Endothelial cell of umbilical vein (primary cell): ENCODE data around the gene MED12. TPM values are rescaled to one million over a fixed set of nuclear protein-coding genes. Genes with fewer than 3 reads are reported as not detected.

ENCODE experiments used
- BruUV-seq: library from RNA; stranded (reverse); fragments of 400-500 nt; replicated peaks from 2 replicates; lab custom pipeline; 2021; lab: Mats Ljungman, UMichigan
- CTCF ChIA-PET: fragments of 300-600, 350-600 bp; sonication (Branson Sonifier 250); formaldehyde crosslinking; loops from one replicate; lab custom pipeline; 2021; ENCODE audit warnings: antibody characterized with exemption, inconsistent platforms; lab: Charles Lee
- POLR2A ChIA-PET: fragments of 300-600, 350-600 bp; sonication (Branson Sonifier 250); formaldehyde crosslinking; loops from one replicate; lab custom pipeline; 2021; ENCODE audit warnings: antibody characterized with exemption, inconsistent platforms; lab: Charles Lee
- DNase-seq: peaks from one replicate; pipeline ENCODE4 v3.0.0-alpha.2; 2011; ENCODE audit warnings: low read depth, low spot score
- FAIRE-seq: peaks from 2 replicates; lab custom pipeline; 2011; peaks lifted over from hg19 to GRCh38; lab: Jason Lieb, UNC
- H2AFZ ChIP-seq: 2 replicates; pipeline ENCODE4 v1.6.0; 2012; ENCODE audit warnings: low read depth, low read length, control low read depth, inconsistent platforms
- H3K27ac ChIP-seq: 2 replicates; pipeline ENCODE4 v1.5.1; 2011; ENCODE audit warnings: low read depth, mild to moderate bottlenecking, control low read depth, low read length, moderate library complexity; ENCODE audit not compliant: insufficient read depth
- H3K27me3 ChIP-seq, 2 experiments: 2 replicates each; pipeline versions ENCODE4 v1.6.0 to v1.6.1; 2011; ENCODE audit warnings: low read length in 2 of 2, mixed read lengths in 1 of 2; ENCODE audit not compliant: control insufficient read depth in 2 of 2, insufficient read depth in 2 of 2
- H3K36me3 ChIP-seq, 2 experiments: 2 replicates in 1 of 2; 3 replicates in 1 of 2; pipeline ENCODE4 v1.5.1; 2011; ENCODE audit warnings: low read length in 2 of 2, mild to moderate bottlenecking in 1 of 2, moderate library complexity in 1 of 2; ENCODE audit not compliant: control insufficient read depth in 2 of 2, insufficient read depth in 2 of 2; ENCODE audit errors: extremely low read depth in 1 of 2
- H3K4me1 ChIP-seq: 3 replicates; pipeline ENCODE4 v1.5.1; 2011; ENCODE audit warnings: mild to moderate bottlenecking, low read length; ENCODE audit not compliant: control insufficient read depth, insufficient read depth; ENCODE audit errors: extremely low read depth
- H3K4me2 ChIP-seq: 2 replicates; pipeline ENCODE4 v1.6.1; 2011; ENCODE audit warnings: low read length, control low read depth, mixed read lengths; ENCODE audit not compliant: insufficient read depth
- H3K4me3 ChIP-seq, 3 experiments: fragments of 200-600 bp in 1 of 3; sonication (generic), shearing (Covaris generic) in 1 of 3; replicated peaks in 1 of 3; 2 replicates each; pipeline ENCODE4 v1.5.1; 2011 to 2016; ENCODE audit warnings: control low read depth in 3 of 3, low read length in 3 of 3, mild to moderate bottlenecking in 2 of 3, inconsistent platforms in 1 of 3, low read depth in 1 of 3, moderate library complexity in 1 of 3; ENCODE audit not compliant: insufficient read depth in 1 of 3
- H3K79me2 ChIP-seq: 2 replicates; pipeline ENCODE4 v1.6.0; 2012; ENCODE audit warnings: low read length, inconsistent platforms; ENCODE audit not compliant: control insufficient read depth, insufficient read depth
- H3K9ac ChIP-seq: replicated peaks from 2 replicates; pipeline ENCODE3; 2011; ENCODE audit warnings: low read length, control low read depth; ENCODE audit not compliant: insufficient read depth; ENCODE audit errors: extremely low read depth
- H3K9me1 ChIP-seq: replicated peaks from 3 replicates; pipeline ENCODE4 v1.6.0; 2011; ENCODE audit warnings: mild to moderate bottlenecking, low read length; ENCODE audit not compliant: control insufficient read depth, insufficient read depth; ENCODE audit errors: extremely low read depth
- H3K9me3 ChIP-seq: replicated peaks from 2 replicates; pipeline ENCODE4 v1.5.1; 2012; ENCODE audit warnings: low read length, inconsistent platforms; ENCODE audit not compliant: control insufficient read depth, insufficient read depth
- H4K20me1 ChIP-seq: replicated peaks from 2 replicates; pipeline ENCODE3; 2011; ENCODE audit warnings: mild to moderate bottlenecking, low read length; ENCODE audit not compliant: control insufficient read depth, insufficient read depth; ENCODE audit errors: extremely low read depth
- CTCF ChIP-seq, 2 donors: IDR thresholded peaks; 1 replicate in 1 of 2; 2 replicates in 1 of 2; pipeline ENCODE4 v1.5.1; 2011; ENCODE audit warnings: low read length in 2 of 2, mild to moderate bottlenecking in 2 of 2, moderate library complexity in 2 of 2, control low read depth in 1 of 2, inconsistent platforms in 1 of 2, low read depth in 1 of 2; ENCODE audit not compliant: insufficient read depth in 1 of 2; ENCODE audit errors: extremely low read depth in 1 of 2
- EZH2 ChIP-seq: IDR thresholded peaks from 2 replicates; pipeline ENCODE4 v1.6.1; 2012; ENCODE audit warnings: borderline replicate concordance, low read depth, mild to moderate bottlenecking, moderate library complexity, low read length, inconsistent platforms; ENCODE audit not compliant: severe bottlenecking
- FOS ChIP-seq: IDR thresholded peaks from 2 replicates; pipeline ENCODE4 v1.6.1; 2011; ENCODE audit warnings: mild to moderate bottlenecking, low read length, moderate library complexity, borderline replicate concordance; ENCODE audit not compliant: insufficient read depth
- GATA2 ChIP-seq: IDR thresholded peaks from 2 replicates; pipeline ENCODE4 v1.7.0; 2011; ENCODE audit warnings: low read depth, mild to moderate bottlenecking, moderate library complexity, mixed read lengths, low read length; ENCODE audit not compliant: insufficient read length, insufficient read depth
- JUN ChIP-seq: IDR thresholded peaks from 2 replicates; pipeline ENCODE4 v1.6.1; 2011; ENCODE audit warnings: borderline replicate concordance, low read depth; ENCODE audit not compliant: insufficient read length, insufficient read depth
- MAX ChIP-seq: IDR thresholded peaks from 2 replicates; pipeline ENCODE4 v1.6.1; 2011; ENCODE audit not compliant: insufficient read depth, insufficient read length
- MYC ChIP-seq: IDR thresholded peaks from one replicate; pipeline ENCODE4 v1.6.1; 2011; ENCODE audit warnings: mild to moderate bottlenecking, low read depth, low read length
- POLR2A ChIP-seq: IDR thresholded peaks from 2 replicates; pipeline ENCODE4 v1.6.1; 2012; ENCODE audit warnings: low read depth, mild to moderate bottlenecking, control low read depth, low read length
- POLR2AphosphoS5 ChIP-seq: IDR thresholded peaks from 2 replicates; pipeline ENCODE4 v1.6.1; 2012; ENCODE audit warnings: low read depth, mild to moderate bottlenecking, control low read depth, low read length, moderate library complexity; ENCODE audit not compliant: insufficient read depth
- dilution Hi-C: fragments of 300-500 bp; cut with MboI; formaldehyde crosslinking; loops from one replicate; pipeline ENCODE4 v1.15.0; 2019; ENCODE audit warnings: low sequenced_read_pairs; ENCODE audit not compliant: extremely low pct_ligation_motif_present
- intact Hi-C: fragments of 100-400 bp; cut with micrococcal nuclease; formaldehyde crosslinking; loops from one replicate; pipeline ENCODE4 v1.10.0; 2022
- polyA plus RNA-seq, 4 experiments: library from polyadenylated mRNA; depleted of rRNA in 3 of 4; stranded (reverse) in 3 of 4; unstranded in 1 of 4; fragments of >200 nt; gene quantifications; 2 replicates each; pipeline versions ENCODE4 v1.2.1 to v1.2.3, GENCODE V29; 2011 to 2012; ENCODE audit warnings: missing spikeins in 1 of 4
- total RNA-seq: library from RNA; stranded (reverse); gene quantifications from 2 replicates; pipeline ENCODE4 v1.2.3, GENCODE V29; 2021

The MED12 gene
- total and polyA plus RNA-seq, 2 donors (not counting 3 experiments of a cell fraction or from before 2014, with no cell fraction given), result 28.1 to 65.3 TPM

GRCh38 chrX:71143508-71143907, 25.1 kb downstream of the MED12 start:
- no peak overlapping the region for H3K4me3 ChIP-seq
- no peak overlapping the region for H3K4me2 ChIP-seq
- BruUV-seq, result TSS peak; percentile 8
- H3K4me1 ChIP-seq, result peaks cover 3% of the 10 kb centered on the region
- H3K27ac ChIP-seq, result no peak overlapping the region
- H4K20me1 ChIP-seq, result no peaks in the 10 kb centered on the region
- H3K9me1 ChIP-seq, result no peaks in the 10 kb centered on the region
- H3K9me3 ChIP-seq, result no peaks in the 10 kb centered on the region
- H3K9ac ChIP-seq, result no peak overlapping the region
- CTCF ChIA-PET, result no interaction called here
- intact Hi-C loops (no loop called here), dilution Hi-C loops (no loop called here)
- H3K79me2 ChIP-seq, result no peaks in the 10 kb centered on the region
- no peaks in the 10 kb centered on the region for H3K27me3 ChIP-seq
- POLR2A ChIA-PET, result no interaction called here
- DNase-seq, result no peak
- peak; percentile 26 for FAIRE-seq
- H2AFZ ChIP-seq, result no peak overlapping the region
- TF ChIP-seq MAX (no peak), GATA2 (no peak), POLR2AphosphoS5 (no peak), EZH2 (no peak), CTCF (IDR thresholded peaks at IDR 0.05; ENCODE audit: extremely low read depth in 1 of 2, insufficient read depth in 1 of 2, low read depth in 1 of 2, low read length in 2 of 2) (no peak), MYC (no peak), FOS (no peak), POLR2A (no peak), JUN (no peak)
- H3K36me3 ChIP-seq, result peaks cover 0 to 11% of the 10 kb centered on the region in 2 experiments
